K562 (cell line): ENCODE measurements around the gene PREP. TPM values are rescaled to one million over a fixed set of nuclear protein-coding genes. Genes with fewer than 3 reads are reported as not detected.

Source experiments
- ATAC-seq: fragments of 200-7000 bp; cut with Tn5 transposase; 3 replicates; pipeline ENCODE4 v1.9.1; 2020; ENCODE audit warnings: moderate library complexity
- BruUV-seq: library from RNA; stranded (reverse); fragments of 400-500 nt; replicated peaks from 2 replicates; lab custom pipeline; 2021; lab: Mats Ljungman, UMichigan
- CTCF ChIA-PET: fragments of 300-600 bp; formaldehyde crosslinking; extraction: SDS; loops from one replicate; lab custom pipeline; 2021; ENCODE audit warnings: low intra/inter-chr PET ratio; lab: Yijun Ruan, JAX
- POLR2A ChIA-PET: fragments of 300-600, 350-650 bp; sonication (Branson Sonifier 250); formaldehyde crosslinking; extraction: SDS; loops from one replicate; lab custom pipeline; 2021; ENCODE audit warnings: antibody characterized with exemption, inconsistent platforms; lab: Yijun Ruan, JAX
- DNase-seq, 4 experiments: peaks; one replicate each; pipeline versions ENCODE4 v3.0.0 to v3.0.0-alpha.2; 2011 to 2018; ENCODE audit warnings: low spot score in 3 of 4, mixed read lengths in 3 of 4; ENCODE audit errors: extremely low read depth in 1 of 4
- FAIRE-seq: peaks from 2 replicates; lab custom pipeline; 2011; peaks lifted over from hg19 to GRCh38; lab: Jason Lieb, UNC
- H2AFZ ChIP-seq: 2 replicates; pipeline ENCODE4 v1.6.0; 2011; ENCODE audit warnings: low read depth, low read length, control low read depth, inconsistent platforms
- H3K27ac ChIP-seq: fragments of 200-600 bp; 3 replicates; pipeline ENCODE4 v1.8.0; 2011; ENCODE audit warnings: low read depth, mild to moderate bottlenecking, control low read depth, inconsistent platforms, low read length, moderate library complexity, mixed read lengths; ENCODE audit errors: extremely low read depth
- H3K27me3 ChIP-seq, 2 experiments: fragments of 300-600 bp in 1 of 2; 2 replicates in 1 of 2; 3 replicates in 1 of 2; pipeline versions ENCODE4 v1.6.0 to v1.8.0; 2011; ENCODE audit warnings: inconsistent platforms in 2 of 2, low read length in 2 of 2, mild to moderate bottlenecking in 1 of 2, mixed read lengths in 1 of 2, moderate library complexity in 1 of 2; ENCODE audit not compliant: control insufficient read depth in 2 of 2, insufficient read depth in 2 of 2
- H3K36me3 ChIP-seq: fragments of 300-600 bp; 3 replicates; pipeline ENCODE4 v1.8.0; 2011; ENCODE audit warnings: mild to moderate bottlenecking, low read length, inconsistent platforms; ENCODE audit not compliant: control insufficient read depth, insufficient read depth
- H3K4me1 ChIP-seq, 2 experiments: fragments of 200-600 bp in 1 of 2; replicated peaks in 1 of 2; 2 replicates in 1 of 2; 3 replicates in 1 of 2; pipeline versions ENCODE4 v1.5.1 to v1.8.0; 2011; ENCODE audit warnings: inconsistent platforms in 2 of 2, low read length in 2 of 2, mild to moderate bottlenecking in 1 of 2, mixed read lengths in 1 of 2, moderate library complexity in 1 of 2; ENCODE audit not compliant: control insufficient read depth in 2 of 2, insufficient read depth in 2 of 2
- H3K4me2 ChIP-seq: 2 replicates; pipeline ENCODE4 v1.6.1; 2011; ENCODE audit warnings: low read length, control low read depth, inconsistent platforms, mixed read lengths; ENCODE audit not compliant: insufficient read depth
- H3K4me3 ChIP-seq: fragments of 200-600 bp; sonication (generic), shearing (Covaris generic); 2 replicates; pipeline ENCODE4 v1.5.1; 2016; ENCODE audit warnings: control low read depth, inconsistent platforms
- H3K79me2 ChIP-seq: fragments of 200-600 bp; 3 replicates; pipeline ENCODE4 v1.8.0; 2011; ENCODE audit warnings: low read length, inconsistent platforms; ENCODE audit not compliant: control insufficient read depth, insufficient read depth
- H3K9ac ChIP-seq, 2 experiments: 2 replicates each; pipeline versions ENCODE4 v1.6.0 to v1.6.1; 2011; ENCODE audit warnings: low read depth in 2 of 2, low read length in 2 of 2, control low read depth in 1 of 2, inconsistent platforms in 1 of 2, mild to moderate bottlenecking in 1 of 2, mixed read lengths in 1 of 2; ENCODE audit not compliant: insufficient read depth in 1 of 2
- H3K9me1 ChIP-seq: one replicate; pipeline ENCODE4 v1.6.0; 2011; ENCODE audit warnings: inconsistent platforms, mild to moderate bottlenecking, low read length, moderate library complexity; ENCODE audit not compliant: control insufficient read depth, insufficient read depth
- H3K9me3 ChIP-seq: replicated peaks from 2 replicates; pipeline ENCODE4 v1.5.1; 2011; ENCODE audit warnings: low read depth, low read length, inconsistent platforms; ENCODE audit not compliant: control insufficient read depth, insufficient read depth
- H4K20me1 ChIP-seq: replicated peaks from 2 replicates; pipeline ENCODE4 v1.6.1; 2011; ENCODE audit warnings: low read length, inconsistent platforms, mixed read lengths; ENCODE audit not compliant: control insufficient read depth, insufficient read depth
- ARID2 ChIP-seq: fragments of 450-650 bp; IDR thresholded peaks from 2 replicates; pipeline ENCODE4 v1.6.1; 2017; ENCODE audit warnings: antibody characterized with exemption, mild to moderate bottlenecking
- BMI1 ChIP-seq: fragments of 150-350 bp; IDR thresholded peaks from 2 replicates; pipeline ENCODE4 v1.6.1; 2014; ENCODE audit warnings: low read length
- BRF2 ChIP-seq: IDR thresholded peaks from 3 replicates; pipeline ENCODE4 v1.6.1; 2011; ENCODE audit warnings: borderline replicate concordance, mild to moderate bottlenecking; ENCODE audit not compliant: insufficient read length, insufficient read depth
- MITF ChIP-seq: IDR thresholded peaks from 2 replicates; pipeline ENCODE4 v1.6.1; 2014; ENCODE audit warnings: antibody characterized with exemption
- WHSC1 ChIP-seq: IDR thresholded peaks from one replicate; pipeline ENCODE4 v1.6.1; 2012; ENCODE audit warnings: low read length, control low read depth, inconsistent platforms
- ZNF212 ChIP-seq: fragments of 450-650 bp; formaldehyde crosslinking; IDR thresholded peaks from 2 replicates; pipeline ENCODE4 v1.4.0; 2020; ENCODE audit warnings: mild to moderate bottlenecking
- ZNF395 ChIP-seq: fragments of 200-800 bp; sonication (Bioruptor generic); IDR thresholded peaks from 2 replicates; pipeline ENCODE4 v1.6.1; 2017; ENCODE audit warnings: missing genetic modification characterization, missing compliant biosample characterization
- WGBS: fragments of 100-300 bp; shearing (Covaris generic); methylation state at CpG from one replicate; pipeline ENCODE4 v1.1.6; 2016; ENCODE audit warnings: low coverage, mixed read lengths; ENCODE audit not compliant: insufficient coverage; ENCODE audit errors: missing lambda C conversion rate; 5-methylcytosine and 5-hydroxymethylcytosine counted together
- in situ Hi-C: fragments of 300-500 bp; cut with MboI; formaldehyde crosslinking; loops from 4 replicates; pipeline ENCODE4 v1.15.0; 2018; ENCODE audit warnings: inconsistent platforms, mixed read lengths
- intact Hi-C: fragments of 100-400 bp; cut with micrococcal nuclease; formaldehyde crosslinking; loops from 2 replicates; pipeline ENCODE4 v1.14.2; 2022
- polyA plus RNA-seq, 8 experiments: library from polyadenylated mRNA; depleted of rRNA in 4 of 8; stranded (reverse) in 5 of 8; unstranded in 3 of 8; fragments of >200 nt; fragmentation: Nextera tagmentation in 2 of 8; fragmentation: Illumina TruSeq in 1 of 8; extraction: Ambion mirVana in 2 of 8; extraction: Trizol in 1 of 8; gene quantifications; 2 replicates each; pipeline versions ENCODE4 v1.2.1 to v1.2.3, GENCODE V29; 2011 to 2014; ENCODE audit warnings: inconsistent platforms in 1 of 8, missing spikeins in 1 of 8
- total RNA-seq, 7 experiments: library from RNA; depleted of rRNA in 6 of 7; stranded (reverse); fragments of >200 nt in 6 of 7; fragmentation: Illumina TruSeq in 2 of 7; extraction: Trizol in 2 of 7; gene quantifications; 2 replicates each; pipeline versions ENCODE4 v1.2.1 to v1.2.3, GENCODE V29; 2011 to 2021; ENCODE audit warnings: low replicate concordance in 1 of 7

PREP gene
- total and polyA plus RNA-seq, 9 of the 15 experiments (the other 6 are each of a cell fraction or from before 2014, with no cell fraction given) = 14.1 to 60.8 (median 28.3) TPM

- no peaks in the 10 kb centered on the region for H3K9me3 ChIP-seq
- no peak overlapping the region for H3K9ac ChIP-seq
- DNase-seq (no peak), ATAC-seq (no peak), FAIRE-seq (no peak)
- no peaks in the 10 kb centered on the region for H3K27me3 ChIP-seq
- H3K9me1 ChIP-seq = no peaks in the 10 kb centered on the region
- BruUV-seq = no TSS peak
- no peaks in the 10 kb centered on the region for H4K20me1 ChIP-seq
- intact Hi-C loops (no loop called here), in situ Hi-C loops (no loop called here)
- H3K4me2 ChIP-seq = no peak overlapping the region
- H2AFZ ChIP-seq = no peak overlapping the region
- peaks cover 10% of the 10 kb centered on the region; the same call in 2 of the 3 replicates for H3K79me2 ChIP-seq
- POLR2A ChIA-PET = interaction anchor here (0.8 to 2.3 kb wide), 3 partner anchors 10 to 12 kb away, joined by 3 to 8 read pairs (median 7); partner anchors contain the start of gene PREP
- TF ChIP-seq MITF (no peak), ARID2 (no peak), BRF2 (no peak), WHSC1 (no peak), ZNF212 (no peak), BMI1 (no peak), ZNF395 (CRISPR knock-in tag) (no peak)
- CTCF ChIA-PET = no interaction called here
- WGBS = 93% methylated on average over 6 of the region's 6 CpGs
- H3K27ac ChIP-seq = no peak overlapping the region
- H3K4me3 ChIP-seq = no peak overlapping the region
- H3K36me3 ChIP-seq = peaks cover 48% of the 10 kb centered on the region; the same call in 2 of the 3 replicates
- H3K4me1 ChIP-seq = no peaks in the 10 kb centered on the region; a peak in 1 of 5 replicates
Measured at GRCh38 chr6:105391705-105392104, 11.2 kb downstream of the PREP start.
